Smooth muscle cell (in vitro differentiated cells): ENCODE results near the gene COL4A4. TPM values are rescaled to one million over a fixed set of nuclear protein-coding genes. Genes with fewer than 3 reads are reported as not detected.

Experiments used
- DNase-seq: peaks from one replicate; lab custom pipeline; 2025; ENCODE audit not compliant: unreplicated experiment; lab: John Stamatoyannopoulos, UW
- H2AFZ ChIP-seq: fragments of 200-600 bp; sonication (generic); 2 replicates; pipeline ENCODE4 v1.6.0; 2016; ENCODE audit warnings: antibody characterized with exemption, low read depth, mild to moderate bottlenecking
- H3F3A ChIP-seq: fragments of 200-600 bp; sonication (generic); 2 replicates; pipeline ENCODE4 v1.6.0; 2017; ENCODE audit warnings: antibody characterized with exemption, low read depth
- H3K27ac ChIP-seq: fragments of 200-600 bp; sonication (generic); 2 replicates; pipeline ENCODE4 v1.5.1; 2016; ENCODE audit warnings: low read depth, mild to moderate bottlenecking
- H3K27me3 ChIP-seq: fragments of 200-600 bp; sonication (generic); 2 replicates; pipeline ENCODE4 v1.6.1; 2016; ENCODE audit warnings: low read depth, mild to moderate bottlenecking
- H3K36me3 ChIP-seq: fragments of 200-600 bp; sonication (generic); 2 replicates; pipeline ENCODE4 v1.5.1; 2016; ENCODE audit warnings: low read depth
- H3K4me1 ChIP-seq: fragments of 200-600 bp; sonication (generic); 2 replicates; pipeline ENCODE4 v1.5.1; 2016; ENCODE audit warnings: low read depth
- H3K4me2 ChIP-seq: fragments of 200-600 bp; sonication (generic); 2 replicates; pipeline ENCODE4 v1.6.0; 2016; ENCODE audit warnings: mild to moderate bottlenecking
- H3K4me3 ChIP-seq: fragments of 200-600 bp; sonication (generic); 2 replicates; pipeline ENCODE4 v1.5.1; 2016; ENCODE audit warnings: mild to moderate bottlenecking
- H3K79me2 ChIP-seq: fragments of 200-600 bp; sonication (generic); 2 replicates; pipeline ENCODE4 v1.6.0; 2016; ENCODE audit warnings: low read depth, mild to moderate bottlenecking
- H3K9ac ChIP-seq: fragments of 200-600 bp; sonication (generic); 2 replicates; pipeline ENCODE4 v1.6.0; 2016; ENCODE audit warnings: low read depth
- H3K9me3 ChIP-seq: fragments of 200-600 bp; sonication (generic); replicated peaks from 2 replicates; pipeline ENCODE4 v1.5.1; 2016; ENCODE audit warnings: low read depth
- H4K20me1 ChIP-seq: fragments of 200-600 bp; sonication (generic); 2 replicates; pipeline ENCODE4 v1.6.0; 2016; ENCODE audit warnings: low read depth
- CTCF ChIP-seq: fragments of 200-600 bp; sonication (generic); IDR thresholded peaks from 2 replicates; pipeline ENCODE4 v1.5.1; 2017; ENCODE audit warnings: borderline replicate concordance, mild to moderate bottlenecking, antibody characterized with exemption; ENCODE audit not compliant: insufficient read depth, poor library complexity, severe bottlenecking
- WGBS: methylation state at CpG from one replicate; pipeline ENCODE4 v1.1.7; 2016; ENCODE audit warnings: low lambda C conversion rate; 5-methylcytosine and 5-hydroxymethylcytosine counted together
- polyA plus RNA-seq: library from polyadenylated mRNA; unstranded; fragments of >200 nt; fragmentation: Nextera tagmentation; extraction: Ambion mirVana; gene quantifications from 2 replicates; pipeline ENCODE4 v1.2.1, GENCODE V29; 2016
- total RNA-seq: library from RNA; depleted of rRNA; stranded (reverse); fragments of >200 nt; gene quantifications from 2 replicates; pipeline ENCODE4 v1.2.3, GENCODE V29; 2014

Gene COL4A4
- total and polyA plus RNA-seq, 2 experiments from 2014 or later = under 0.01 to 0.05 TPM

- Histone ChIP-seq H3K4me2 (no peak overlapping the region), H3K4me3 (no peak overlapping the region), H3K36me3 (no peaks in the 10 kb centered on the region), H2AFZ (peak overlapping the region; percentile 56), H3K27ac (no peak overlapping the region), H4K20me1 (no peaks in the 10 kb centered on the region), H3K9ac (no peak overlapping the region), H3K9me3 (no peaks in the 10 kb centered on the region), H3K27me3 (no peaks in the 10 kb centered on the region), H3K79me2 (no peaks in the 10 kb centered on the region), H3F3A (no peaks in the 10 kb centered on the region), H3K4me1 (no peaks in the 10 kb centered on the region)
- whole genome bisulfite sequencing = 24% methylated on average over 3 of the region's 3 CpGs
- TF ChIP-seq CTCF = no peak
- no peak for DNase-seq
These were observed 46.2 kb downstream of the COL4A4 start for GRCh38 chr2:227117852-227118251.

GRCh38 chr2:227117027-227117426 lies 47.0 kb downstream of the COL4A4 start:
- no peak for TF ChIP-seq CTCF

GRCh38 chr2:227115761-227116160 lies 48.2 kb downstream of the COL4A4 start:
- Histone ChIP-seq H4K20me1 (no peaks in the 10 kb centered on the region), H3K27me3 (no peaks in the 10 kb centered on the region), H3K4me3 (no peak overlapping the region), H2AFZ (no peak overlapping the region), H3K36me3 (no peaks in the 10 kb centered on the region), H3K9ac (no peak overlapping the region), H3K4me1 (no peaks in the 10 kb centered on the region), H3K27ac (no peak overlapping the region), H3K9me3 (no peaks in the 10 kb centered on the region), H3F3A (no peaks in the 10 kb centered on the region), H3K79me2 (no peaks in the 10 kb centered on the region), H3K4me2 (no peak overlapping the region)
- no peak for DNase-seq
- TF ChIP-seq CTCF = no peak
- WGBS = 88% methylated on average over 5 of the region's 5 CpGs

More at GRCh38 chr2:227117027-227117426, 47.0 kb downstream of the COL4A4 start:
- H3K36me3 ChIP-seq = no peaks in the 10 kb centered on the region
- no peak overlapping the region for H3K4me2 ChIP-seq
- no peaks in the 10 kb centered on the region for H3K4me1 ChIP-seq
- H3K9me3 ChIP-seq = no peaks in the 10 kb centered on the region
- no peak overlapping the region for H3K4me3 ChIP-seq
- WGBS = 67% methylated on average over 1 of the region's 1 CpG
- H3K79me2 ChIP-seq = no peaks in the 10 kb centered on the region
- H3K9ac ChIP-seq = no peak overlapping the region
- H3F3A ChIP-seq = no peaks in the 10 kb centered on the region
- DNase-seq = no peak
- H3K27me3 ChIP-seq = no peaks in the 10 kb centered on the region
- no peak overlapping the region for H2AFZ ChIP-seq
- H4K20me1 ChIP-seq = no peaks in the 10 kb centered on the region
- H3K27ac ChIP-seq = no peak overlapping the region
